Measurements from ENCODE around the gene SLC9A9.
A peak's percentile ranks its signal among the peaks of the same experiment; 100 is the strongest.

Gene SLC9A9

DNA sequence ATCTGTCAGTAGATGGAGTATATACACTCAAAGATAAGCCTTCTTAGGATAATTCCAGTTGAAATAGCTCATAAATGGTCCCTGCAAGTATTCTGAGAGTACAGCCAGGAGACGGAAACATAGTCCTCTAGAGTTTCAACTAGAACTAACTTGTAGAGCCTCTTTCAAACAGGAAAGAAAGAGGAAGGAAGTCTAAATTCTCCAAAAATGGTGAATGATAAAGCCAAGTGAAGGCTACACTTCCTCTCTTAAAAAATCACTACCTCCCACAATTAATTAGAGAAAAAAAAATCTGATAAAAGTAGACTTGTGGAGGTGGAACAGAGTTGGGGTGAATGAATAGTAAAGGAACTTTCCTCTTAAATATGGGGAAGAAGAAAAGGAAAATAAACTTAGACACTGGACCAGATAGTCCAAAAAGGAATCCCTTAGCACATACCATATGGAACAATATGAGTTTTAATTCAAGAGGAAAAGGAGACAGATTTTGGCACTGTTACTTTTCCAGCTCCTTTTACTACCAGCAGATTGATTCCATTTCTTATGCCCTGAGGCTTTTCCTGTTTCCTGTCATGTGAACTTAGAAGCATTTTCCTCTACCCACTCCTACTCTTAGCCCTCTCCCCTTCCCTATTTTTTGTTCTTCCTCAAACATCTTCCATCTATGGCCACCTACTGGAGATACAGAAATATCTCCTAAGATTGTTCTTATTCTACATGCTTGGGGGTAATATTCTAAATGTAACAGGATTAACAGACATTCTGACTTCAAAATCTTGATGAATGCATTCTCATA, 521.1 kb downstream of the SLC9A9 start:
- no peak for DNase-seq (ENCODE audit: low read depth in 2 of 2)

GRCh38 chr3:143321058-143321769, 527.1 kb downstream of the SLC9A9 start:
- no peak for DNase-seq (ENCODE audit: low read depth in 2 of 2)

DNA sequence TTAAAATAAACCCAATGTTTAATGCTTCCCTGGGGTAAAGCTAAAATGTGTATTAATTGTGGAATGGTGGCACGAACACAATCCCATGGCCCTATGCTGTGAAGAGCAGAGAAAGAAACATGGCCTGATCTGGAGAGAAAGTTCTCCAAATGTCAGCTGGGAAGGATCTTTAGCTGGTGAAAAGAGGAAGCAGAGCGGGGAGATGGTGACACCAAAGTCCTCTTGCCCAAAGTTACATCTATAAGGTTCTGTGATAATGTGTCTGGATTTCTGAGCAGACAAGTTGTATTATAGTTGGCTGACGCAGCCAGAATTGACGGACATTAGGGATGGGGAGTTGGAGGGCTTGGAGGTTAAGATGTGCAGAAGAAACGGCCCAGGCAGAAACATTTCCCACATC, 532.5 kb downstream of the SLC9A9 start:
- DNase-seq (ENCODE audit: low read depth in 2 of 2) = no peak

- DNase-seq (ENCODE audit: low read depth in 2 of 2) = no peak
Measured at GRCh38 chr3:143314251-143315093, 533.8 kb downstream of the SLC9A9 start.

- no peak for DNase-seq (ENCODE audit: low read depth in 2 of 2)
Measured at GRCh38 chr3:143313893-143314188, 534.4 kb downstream of the SLC9A9 start.

DNA sequence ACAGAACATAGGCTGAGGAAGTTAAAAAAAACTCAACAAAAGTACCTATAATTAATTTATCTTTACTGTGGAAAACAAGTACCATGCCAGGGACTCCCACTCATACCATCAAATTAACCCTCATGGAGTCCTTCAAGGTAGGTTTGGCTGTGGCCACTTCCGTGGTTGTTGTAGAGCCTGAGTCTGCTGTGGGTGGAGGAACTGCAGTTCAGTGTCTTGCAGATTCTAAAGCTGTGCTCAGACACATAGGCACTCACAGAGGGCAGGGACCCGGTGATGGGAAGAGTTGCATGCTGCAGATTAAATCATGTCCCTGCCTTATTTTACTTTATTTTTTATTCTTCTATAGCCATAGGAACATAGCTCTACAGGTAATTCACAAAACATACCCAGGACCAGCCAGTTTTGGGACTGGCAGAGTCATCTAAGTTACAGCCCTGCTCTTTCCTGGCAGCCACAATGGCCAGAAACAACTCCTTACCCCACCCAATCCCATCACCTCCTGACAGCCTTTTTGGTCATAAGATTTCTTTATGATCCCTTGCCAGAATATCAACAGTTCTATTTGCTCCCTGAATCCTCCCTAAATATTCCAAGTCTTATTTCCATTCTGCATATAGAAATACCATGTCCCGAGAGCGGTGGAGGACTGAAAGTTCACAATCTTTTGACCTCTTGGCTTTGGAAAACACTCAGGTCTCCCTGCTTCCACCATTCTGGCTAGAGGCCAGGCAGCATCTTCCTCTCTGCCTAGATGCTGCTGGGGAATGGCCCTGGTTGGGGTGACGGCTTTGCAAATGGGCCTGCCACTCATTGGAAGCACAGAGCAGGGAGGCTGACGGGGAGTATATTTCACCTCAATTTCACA, 535.0 kb downstream of the SLC9A9 start:
- DNase-seq (ENCODE audit: low read depth in 2 of 2) = no peak

DNA sequence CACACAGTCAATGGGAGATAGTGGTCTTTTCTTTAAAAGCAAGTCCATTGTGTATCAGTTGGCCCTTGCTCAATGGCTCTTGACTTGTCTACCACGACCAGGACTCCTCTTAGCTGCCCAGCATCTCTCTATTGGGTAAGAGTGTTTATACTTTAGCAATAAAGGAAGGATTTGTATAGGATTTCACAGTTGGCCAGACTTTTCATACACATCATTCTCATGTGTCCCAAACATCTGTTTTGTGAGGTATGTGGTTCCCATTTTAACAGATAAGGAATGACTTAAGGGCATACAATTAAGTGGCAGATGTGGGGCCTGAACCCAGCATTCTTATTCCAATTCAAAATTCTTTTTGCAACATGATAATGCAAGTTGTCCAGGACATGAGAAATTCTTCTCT, 537.2 kb downstream of the SLC9A9 start:
- no peak for DNase-seq (ENCODE audit: low read depth in 2 of 2)

DNA sequence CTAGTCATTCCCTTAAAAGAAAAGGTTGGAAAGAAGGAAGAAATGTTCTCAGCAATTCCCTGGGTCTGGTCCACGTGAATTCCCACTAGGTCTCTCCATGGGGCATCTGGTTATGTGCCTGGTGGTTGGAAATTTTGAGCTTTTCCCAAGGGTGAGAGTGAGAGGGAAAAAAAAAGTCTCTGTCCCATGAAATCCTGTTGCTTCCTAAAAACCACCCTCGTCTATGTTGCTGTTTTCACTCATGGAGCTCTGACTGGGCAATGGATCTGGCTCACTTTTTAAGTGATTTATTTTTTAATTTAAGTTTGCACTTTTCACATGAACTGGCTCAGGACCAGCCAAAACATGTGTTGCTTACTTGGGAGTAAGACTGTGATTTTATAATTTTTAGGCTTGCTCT, 538.6 kb downstream of the SLC9A9 start:
- DNase-seq (ENCODE audit: low read depth in 2 of 2) = no peak

DNA sequence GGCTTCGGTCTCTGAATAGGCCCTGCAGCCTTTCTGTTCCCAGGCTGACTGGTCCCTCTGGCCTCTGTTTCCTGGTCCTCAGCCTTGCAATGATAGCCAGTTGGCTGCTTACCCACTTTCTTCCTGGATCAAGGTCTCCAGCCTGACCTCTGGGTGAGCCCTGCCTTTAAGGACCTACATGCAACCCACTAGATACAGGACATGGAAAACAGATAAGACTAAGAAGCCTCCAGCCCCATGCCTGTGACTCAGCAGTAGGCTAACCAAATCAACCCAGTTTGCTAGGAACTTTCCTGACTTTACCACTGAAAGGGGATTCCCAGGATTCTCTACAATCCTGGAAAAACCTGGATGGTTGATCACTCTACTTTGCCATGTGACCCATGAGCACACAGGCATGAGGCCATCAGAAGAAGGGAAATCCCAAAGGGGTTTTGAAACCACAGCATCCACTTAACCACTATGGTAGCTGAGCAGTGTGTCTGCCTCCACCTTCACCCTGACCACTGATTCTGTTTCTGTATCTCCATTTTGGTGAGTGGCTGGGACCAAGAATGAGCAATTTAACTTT, 540.6 kb downstream of the SLC9A9 start:
- no peak for DNase-seq (ENCODE audit: low read depth in 2 of 2)

- no peak for DNase-seq (ENCODE audit: low read depth in 2 of 2)
Measured at GRCh38 chr3:143306407-143306806, 541.9 kb downstream of the SLC9A9 start.

DNA sequence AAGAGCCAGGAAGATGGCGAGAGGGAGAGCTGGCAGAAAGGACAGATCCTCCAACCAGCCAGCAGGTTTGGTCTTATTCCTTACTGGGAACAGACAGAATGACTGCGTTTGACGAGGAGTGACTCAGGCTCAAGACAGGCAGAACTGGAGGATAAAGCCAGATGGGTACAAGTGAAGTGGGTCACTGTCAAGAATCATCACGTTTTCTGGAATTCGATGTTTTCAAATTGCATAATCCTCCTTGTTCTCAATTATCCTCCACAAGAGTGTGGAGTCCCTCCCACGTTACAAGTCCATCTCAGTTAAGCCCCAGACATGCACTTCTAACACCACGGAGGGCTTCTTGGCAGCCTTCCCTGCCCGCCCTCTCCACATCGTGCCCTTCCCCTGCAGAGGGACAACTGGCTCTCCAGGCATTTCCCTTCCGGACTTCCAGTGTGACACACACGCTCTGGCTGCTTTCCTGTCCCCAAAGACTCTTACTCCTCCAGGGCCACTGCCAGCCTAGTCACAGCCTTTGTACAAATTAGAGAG, 545.6 kb downstream of the SLC9A9 start:
- no peak for DNase-seq (ENCODE audit: low read depth in 2 of 2)

GRCh38 chr3:143301031-143301901, 547.0 kb downstream of the SLC9A9 start:
- DNase-seq (ENCODE audit: low read depth in 2 of 2) = peak in 1 of 2 donors; percentile 8

DNA sequence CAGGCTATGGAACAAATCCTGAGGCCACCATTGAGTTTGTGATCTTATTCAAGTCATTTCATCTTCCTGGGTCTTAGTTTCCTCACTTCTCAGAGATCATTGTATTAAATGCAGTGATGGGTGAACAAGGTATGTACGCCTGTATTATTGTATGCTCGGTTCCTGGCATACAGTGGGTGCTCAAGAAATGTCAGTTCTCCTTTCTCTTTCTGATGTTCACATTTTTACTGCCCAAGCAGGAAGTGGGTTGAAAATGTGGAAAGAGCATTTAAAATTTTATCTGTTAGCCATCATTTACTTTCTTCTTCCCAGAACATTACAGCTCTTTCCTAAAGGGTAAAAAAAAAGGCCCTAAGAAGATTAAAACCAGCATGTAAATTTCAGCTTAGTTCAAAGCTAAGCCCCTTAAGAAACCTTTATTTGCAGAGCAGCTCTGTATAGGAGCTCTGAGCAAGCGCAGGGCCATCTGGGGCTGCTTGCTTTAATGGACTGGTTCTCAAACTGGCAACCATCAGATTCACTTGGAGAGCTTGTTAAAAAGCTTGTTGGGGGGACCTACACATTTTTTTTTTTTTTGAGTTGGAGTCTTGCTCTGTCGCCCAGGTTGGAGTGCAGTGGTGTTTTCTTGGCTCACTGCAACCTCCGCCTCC, 549.3 kb downstream of the SLC9A9 start:
- no peak for DNase-seq (ENCODE audit: low read depth in 2 of 2)

- no peak for DNase-seq (ENCODE audit: low read depth in 2 of 2)
Measured at GRCh38 chr3:143298380-143298779, 549.9 kb downstream of the SLC9A9 start.

DNA sequence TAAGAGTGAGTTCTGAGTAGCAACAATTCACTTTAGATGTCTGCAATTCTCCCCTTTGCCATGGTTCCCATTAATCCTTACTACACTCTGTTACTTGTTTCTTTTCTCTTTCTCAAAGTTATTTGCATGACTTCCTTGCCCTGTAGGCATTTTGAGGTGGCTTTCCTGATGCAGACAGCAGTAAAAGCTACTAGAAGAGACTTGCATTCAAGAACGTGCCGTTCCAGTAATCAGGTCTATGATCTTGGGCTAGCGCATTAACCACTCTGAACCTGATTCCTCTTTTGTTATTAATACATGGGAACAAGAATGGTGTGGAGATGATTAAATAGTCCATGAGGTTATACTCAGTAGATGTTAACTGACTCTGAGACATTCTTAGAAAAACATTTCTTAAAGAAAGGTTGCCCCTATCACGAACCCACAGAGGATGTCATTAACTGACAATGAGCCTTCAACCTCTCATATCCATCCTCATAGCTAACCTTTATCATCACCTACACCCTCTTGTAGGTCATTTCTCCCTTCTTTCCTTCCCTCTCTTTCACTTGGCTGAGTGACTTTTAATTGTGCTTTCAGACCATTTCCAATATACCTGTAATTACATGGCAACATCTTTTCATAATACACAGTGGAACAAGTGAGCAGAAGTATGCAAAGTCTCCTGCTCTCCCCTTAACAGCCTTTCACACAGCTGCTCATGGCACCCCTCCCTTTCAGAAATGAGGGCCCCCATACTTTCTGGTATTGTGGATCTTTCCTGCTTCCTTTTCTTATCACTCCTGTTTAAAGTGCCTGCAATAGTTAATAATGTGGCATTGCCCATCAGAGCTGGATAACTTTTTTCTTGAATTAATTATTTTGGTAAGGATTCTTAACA, 552.8 kb downstream of the SLC9A9 start:
- no peak for DNase-seq (ENCODE audit: low read depth in 2 of 2)

- DNase-seq (ENCODE audit: low read depth in 2 of 2) = no peak
Measured at GRCh38 chr3:143294188-143294587, 554.1 kb downstream of the SLC9A9 start.

- no peak for DNase-seq (ENCODE audit: low read depth in 2 of 2)
Measured at GRCh38 chr3:143291836-143292447, 556.3 kb downstream of the SLC9A9 start.

DNA sequence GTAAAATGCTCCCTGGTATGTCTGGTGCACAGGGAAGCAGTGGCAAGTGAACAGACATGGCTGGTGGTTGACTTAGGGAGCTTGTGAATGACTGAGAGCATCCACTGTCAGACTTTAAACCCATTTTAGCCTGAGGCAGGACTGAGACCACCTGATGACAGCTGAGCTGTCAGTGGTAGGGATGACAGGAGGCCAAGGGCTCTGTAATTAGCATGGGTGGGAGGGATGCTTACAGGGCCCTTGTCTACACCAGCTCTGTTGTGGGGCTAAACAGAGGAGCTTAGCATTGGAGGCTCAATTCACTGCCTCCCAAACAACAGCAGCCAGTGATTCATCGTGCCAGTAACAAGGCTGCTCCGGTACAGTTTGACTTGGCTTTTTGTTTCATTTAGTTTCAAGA, 559.3 kb downstream of the SLC9A9 start:
- DNase-seq (ENCODE audit: low read depth in 2 of 2) = no peak
